ENCODE results near the gene ZNF619. TPM values are rescaled to one million over a fixed set of nuclear protein-coding genes. Genes with fewer than 3 reads are reported as not detected.
A peak's percentile ranks its signal among the peaks of the same experiment; 100 is the strongest.

The ZNF619 gene
- total and polyA plus RNA-seq, 2 donors (not counting 1 experiment from before 2014, with no cell fraction given): 3.3 to 22.8 TPM

DNA sequence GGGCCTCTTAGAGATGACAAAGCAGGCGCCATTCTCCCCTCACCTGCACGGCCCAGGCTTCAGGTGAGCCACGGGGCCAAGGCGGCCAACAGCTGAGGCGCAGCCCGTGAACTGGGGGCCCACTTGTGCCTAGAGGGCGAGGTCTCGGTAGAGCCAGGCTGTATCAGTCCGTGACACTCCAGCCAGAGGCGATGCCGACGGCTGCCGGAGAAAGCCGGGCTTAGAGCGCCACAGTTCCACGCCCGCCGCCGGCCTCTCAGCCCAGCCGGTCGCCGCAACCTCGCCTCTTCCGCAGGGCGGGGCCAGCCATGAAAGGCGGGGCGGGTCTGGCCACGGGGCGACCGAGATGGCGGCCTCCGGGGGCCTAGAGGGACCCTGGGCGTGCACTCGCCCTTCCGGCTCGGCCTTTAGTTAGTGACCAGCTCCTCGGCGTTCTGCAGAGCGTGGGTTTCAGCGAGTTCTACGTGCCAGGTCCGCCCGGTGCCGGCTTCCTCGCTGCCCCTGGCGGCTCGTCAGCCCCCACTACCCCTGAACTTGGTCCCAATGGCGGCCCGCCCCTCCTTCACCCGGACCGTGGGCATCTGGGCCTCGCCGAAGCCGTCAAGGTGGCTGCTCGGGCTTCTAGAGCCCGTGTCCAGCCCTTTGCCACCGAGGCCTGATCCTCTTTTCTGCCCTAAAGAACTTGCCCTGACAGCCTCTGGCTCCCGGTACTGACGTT is 47.8 kb downstream of the ZNF619 start, which contains the start of gene ZNF621:
Gene ZNF621, plus strand, starts transcription at position 393 of the 718 bp plus-strand sequence. CDS start 881 bp downstream, outside the sequence.
- Histone ChIP-seq H3K4me3 (ENCODE audit: control extremely low read depth in 1 of 5, extremely low read depth in 1 of 5, insufficient read depth in 1 of 5, low read depth in 2 of 5, low read length in 4 of 5) (peak within 1 kb of the TSS; percentile 27 to 94 (median 87)), H3K4me2 (replicated peaks; ENCODE audit: low read depth, low read length, poor library complexity, severe bottlenecking) (peak within 1 kb of the TSS; percentile 84), H3K9me3 (ENCODE audit: control extremely low read depth in 1 of 3, control insufficient read depth in 2 of 3, insufficient read depth in 1 of 3, low read length in 2 of 3) (no peaks in the 10 kb centered on the region), H2AFZ (ENCODE audit: insufficient read depth, low read depth, low read length, poor library complexity, severe bottlenecking) (peak within 1 kb of the TSS; percentile 100), H3K4me1 (ENCODE audit: control insufficient read depth in 2 of 2, insufficient read depth in 2 of 2, low read length in 2 of 2) (peaks cover 16% of the 10 kb centered on the region in 2 donors), H3K9ac (ENCODE audit: low read length) (peak within 1 kb of the TSS; percentile 96), H4K20me1 (ENCODE audit: control insufficient read depth, insufficient read depth, low read length, poor library complexity, severe bottlenecking) (no peaks in the 10 kb centered on the region), H3K27ac (ENCODE audit: low read length in 2 of 2) (peak within 1 kb of the TSS; percentile 86 to 91), H3K36me3 (replicated peaks in 1 of 2; ENCODE audit: control extremely low read depth in 1 of 2, control insufficient read depth in 1 of 2, extremely low read depth in 1 of 2, insufficient read depth in 2 of 2, low read length in 1 of 2) (peaks cover 0 to 17% of the 10 kb centered on the region in 2 experiments), H3K79me2 (ENCODE audit: control insufficient read depth, insufficient read depth, low read length) (peaks cover 23% of the 10 kb centered on the region), H3K27me3 (replicated peaks in 1 of 4; ENCODE audit: control extremely low read depth in 1 of 4, control insufficient read depth in 3 of 4, insufficient read depth in 4 of 4, low read length in 3 of 4) (no peaks in the 10 kb centered on the region)
- DNase-seq (peak; percentile 89), ATAC-seq (ENCODE audit: low read depth) (peak; percentile 99)
- Mint-ChIP-seq H3K4me3 (peak within 1 kb of the TSS; percentile 96), H3K9me3 (ENCODE audit: insufficient read depth) (no peaks in the 10 kb centered on the region), H3K27ac (peak within 1 kb of the TSS; percentile 94), H3K27me3 (no peaks in the 10 kb centered on the region), H3K4me1 (peaks cover 24% of the 10 kb centered on the region)
- POLR2A ChIA-PET: interaction anchor here (0.7 to 1.3 kb wide), 2 partner anchors 675 to 1556 kb away, joined by 3 to 5 read pairs; partner anchors contain the start of gene CTNNB1
- CTCF ChIA-PET: interaction anchor here (1.0 to 1.9 kb wide), 5 partner anchors 19 to 198 kb away, joined by 3 to 5 read pairs (median 5); partner anchors contain the start of genes RPL14 and ZNF620
- no peak for TF ChIP-seq CTCF (IDR thresholded peaks at IDR 0.05)
- under 1% methylated on average over 59 of the region's 59 CpGs for WGBS (ENCODE audit: insufficient coverage)
- intact Hi-C loops (cut with micrococcal nuclease): loop anchor here (1.0 to 2.0 kb wide), 8 partner anchors 18 to 1438 kb away; partner anchors contain the start of genes CTNNB1, EIF1B, RPL14 and ULK4

- Mint-ChIP-seq H3K4me3 (no peak overlapping the region), H3K4me1 (peaks cover 24% of the 10 kb centered on the region), H3K27me3 (no peaks in the 10 kb centered on the region), H3K27ac (no peak overlapping the region), H3K9me3 (ENCODE audit: insufficient read depth) (peaks cover 4% of the 10 kb centered on the region)
- H3K4me2 ChIP-seq (replicated peaks; ENCODE audit: low read depth, low read length, poor library complexity, severe bottlenecking): no peak overlapping the region
- H2AFZ ChIP-seq (ENCODE audit: insufficient read depth, low read depth, low read length, poor library complexity, severe bottlenecking): no peak overlapping the region
- ChIA-PET CTCF (no interaction called here), POLR2A (no interaction called here)
- peaks cover 23% of the 10 kb centered on the region for H3K79me2 ChIP-seq (ENCODE audit: control insufficient read depth, insufficient read depth, low read length)
- DNase-seq (no peak), ATAC-seq (ENCODE audit: low read depth) (no peak)
- no peaks in the 10 kb centered on the region for H3K27me3 ChIP-seq (replicated peaks in 1 of 4; ENCODE audit: control extremely low read depth in 1 of 4, control insufficient read depth in 3 of 4, insufficient read depth in 4 of 4, low read length in 3 of 4)
- 100% methylated on average over 2 of the region's 3 CpGs for WGBS (ENCODE audit: insufficient coverage)
- no peaks in the 10 kb centered on the region for H4K20me1 ChIP-seq (ENCODE audit: control insufficient read depth, insufficient read depth, low read length, poor library complexity, severe bottlenecking)
- TF ChIP-seq CTCF (IDR thresholded peaks at IDR 0.05) (no peak), EZH2 (IDR thresholded peaks at IDR 0.05; ENCODE audit: borderline replicate concordance, insufficient read depth, low read depth, low read length, poor library complexity, severe bottlenecking) (no peak)
- intact Hi-C loops (cut with micrococcal nuclease): no loop called here
- no peak overlapping the region for H3K27ac ChIP-seq (ENCODE audit: low read length in 2 of 2)
- H3K4me3 ChIP-seq (ENCODE audit: control extremely low read depth in 1 of 5, extremely low read depth in 1 of 5, insufficient read depth in 1 of 5, low read depth in 2 of 5, low read length in 4 of 5): no peak overlapping the region
- H3K9ac ChIP-seq (ENCODE audit: low read length): no peak overlapping the region
- H3K36me3 ChIP-seq (replicated peaks in 1 of 2; ENCODE audit: control extremely low read depth in 1 of 2, control insufficient read depth in 1 of 2, extremely low read depth in 1 of 2, insufficient read depth in 2 of 2, low read length in 1 of 2): peaks cover 6 to 52% of the 10 kb centered on the region in 2 experiments
- H3K4me1 ChIP-seq (ENCODE audit: control insufficient read depth in 2 of 2, insufficient read depth in 2 of 2, low read length in 2 of 2): peaks cover 16% of the 10 kb centered on the region in 2 donors
- no peaks in the 10 kb centered on the region for H3K9me3 ChIP-seq (ENCODE audit: control extremely low read depth in 1 of 3, control insufficient read depth in 2 of 3, insufficient read depth in 1 of 3, low read length in 2 of 3)
These were observed 51.5 kb downstream of the ZNF619 start for GRCh38 chr3:40528426-40528825.
